H1 (cell line): ENCODE data around the gene TMCC1.

Experiments
- ATF2 ChIP-seq: IDR thresholded peaks from 2 replicates; pipeline ENCODE4 v1.6.1; 2012; ENCODE audit warnings: low read length, inconsistent platforms
- CEBPB ChIP-seq: IDR thresholded peaks from 2 replicates; pipeline ENCODE4 v1.6.1; 2012; ENCODE audit warnings: low read depth, low read length
- CHD2 ChIP-seq: IDR thresholded peaks from 2 replicates; pipeline ENCODE4 v1.6.1; 2012; ENCODE audit warnings: low read length, improper control_type of control experiment
- EP300 ChIP-seq, 2 experiments: IDR thresholded peaks; 1 replicate in 1 of 2; 2 replicates in 1 of 2; pipeline ENCODE4 v1.6.1; 2011 to 2012; ENCODE audit warnings: low read depth in 2 of 2, low read length in 2 of 2, mild to moderate bottlenecking in 2 of 2, borderline replicate concordance in 1 of 2, inconsistent platforms in 1 of 2, moderate library complexity in 1 of 2
- EZH2 ChIP-seq: fragments of 200-600 bp; sonication (generic); IDR thresholded peaks from 2 replicates; pipeline ENCODE4 v1.7.1; 2012; ENCODE audit warnings: low read depth, mild to moderate bottlenecking, moderate library complexity, low read length, inconsistent platforms; ENCODE audit not compliant: severe bottlenecking
- NRF1 ChIP-seq: IDR thresholded peaks from 2 replicates; pipeline ENCODE4 v1.6.1; 2011; ENCODE audit warnings: mild to moderate bottlenecking, low read depth, low read length, improper control_type of control experiment
- POLR2AphosphoS5 ChIP-seq: IDR thresholded peaks from 2 replicates; pipeline ENCODE4 v1.6.1; 2011; ENCODE audit warnings: low read depth, low read length
- SP2 ChIP-seq: IDR thresholded peaks from 2 replicates; pipeline ENCODE4 v1.6.1; 2012; ENCODE audit warnings: mild to moderate bottlenecking, low read length, inconsistent platforms
- TF ChIP-seq, protein P1 (sequence below), 3 experiments: IDR thresholded peaks; 1 replicate in 2 of 3; 2 replicates in 1 of 3; pipeline versions ENCODE4 v1.5.1 to v1.6.1; 2011; ENCODE audit warnings: low read length in 3 of 3, mild to moderate bottlenecking in 3 of 3, inconsistent platforms in 2 of 3, low read depth in 1 of 3, moderate library complexity in 1 of 3; ENCODE audit not compliant: insufficient read depth in 1 of 3; ENCODE audit errors: control extremely low read depth in 1 of 3
- TF ChIP-seq, protein P2 (sequence below): IDR thresholded peaks from 2 replicates; pipeline ENCODE4 v1.6.1; 2012; ENCODE audit warnings: inconsistent platforms
- TF ChIP-seq, protein P3 (sequence below): IDR thresholded peaks from 2 replicates; pipeline ENCODE4 v1.6.1; 2011; ENCODE audit warnings: low read depth, mild to moderate bottlenecking, low read length; ENCODE audit not compliant: insufficient read depth

GRCh38 chr3:129890125-129890524 is 3.4 kb downstream of the TMCC1 start:
- TF ChIP-seq POLR2AphosphoS5 (no peak), NRF1 (no peak), EZH2 (no peak), SP2 (no peak), CEBPB (no peak), CHD2 (no peak), ATF2 (no peak), EP300 (IDR thresholded peaks at IDR 0.05; ENCODE audit: borderline replicate concordance in 1 of 2, low read depth in 2 of 2, low read length in 2 of 2) (no peak)
- TF ChIP-seq, protein P1, sequence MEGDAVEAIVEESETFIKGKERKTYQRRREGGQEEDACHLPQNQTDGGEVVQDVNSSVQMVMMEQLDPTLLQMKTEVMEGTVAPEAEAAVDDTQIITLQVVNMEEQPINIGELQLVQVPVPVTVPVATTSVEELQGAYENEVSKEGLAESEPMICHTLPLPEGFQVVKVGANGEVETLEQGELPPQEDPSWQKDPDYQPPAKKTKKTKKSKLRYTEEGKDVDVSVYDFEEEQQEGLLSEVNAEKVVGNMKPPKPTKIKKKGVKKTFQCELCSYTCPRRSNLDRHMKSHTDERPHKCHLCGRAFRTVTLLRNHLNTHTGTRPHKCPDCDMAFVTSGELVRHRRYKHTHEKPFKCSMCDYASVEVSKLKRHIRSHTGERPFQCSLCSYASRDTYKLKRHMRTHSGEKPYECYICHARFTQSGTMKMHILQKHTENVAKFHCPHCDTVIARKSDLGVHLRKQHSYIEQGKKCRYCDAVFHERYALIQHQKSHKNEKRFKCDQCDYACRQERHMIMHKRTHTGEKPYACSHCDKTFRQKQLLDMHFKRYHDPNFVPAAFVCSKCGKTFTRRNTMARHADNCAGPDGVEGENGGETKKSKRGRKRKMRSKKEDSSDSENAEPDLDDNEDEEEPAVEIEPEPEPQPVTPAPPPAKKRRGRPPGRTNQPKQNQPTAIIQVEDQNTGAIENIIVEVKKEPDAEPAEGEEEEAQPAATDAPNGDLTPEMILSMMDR (IDR thresholded peaks at IDR 0.05; ENCODE audit: control extremely low read depth in 1 of 3, insufficient read depth in 1 of 3, low read depth in 1 of 3, low read length in 3 of 3) = no peak
- TF ChIP-seq, protein P2, sequence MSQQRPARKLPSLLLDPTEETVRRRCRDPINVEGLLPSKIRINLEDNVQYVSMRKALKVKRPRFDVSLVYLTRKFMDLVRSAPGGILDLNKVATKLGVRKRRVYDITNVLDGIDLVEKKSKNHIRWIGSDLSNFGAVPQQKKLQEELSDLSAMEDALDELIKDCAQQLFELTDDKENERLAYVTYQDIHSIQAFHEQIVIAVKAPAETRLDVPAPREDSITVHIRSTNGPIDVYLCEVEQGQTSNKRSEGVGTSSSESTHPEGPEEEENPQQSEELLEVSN = no peak
- TF ChIP-seq, protein P3, sequence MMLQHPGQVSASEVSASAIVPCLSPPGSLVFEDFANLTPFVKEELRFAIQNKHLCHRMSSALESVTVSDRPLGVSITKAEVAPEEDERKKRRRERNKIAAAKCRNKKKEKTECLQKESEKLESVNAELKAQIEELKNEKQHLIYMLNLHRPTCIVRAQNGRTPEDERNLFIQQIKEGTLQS = no peak
